ENCODE data around the gene BTG1.
A peak's percentile ranks its signal among the peaks of the same experiment; 100 is the strongest.
"Not testable (repeated sequence)": the region's sequence is repeated elsewhere in the genome, so short reads cannot be mapped to it uniquely, and the experiment has no call there.

The BTG1 gene

GRCh38 chr12:92147491-92147890, 1.8 kb upstream of the BTG1 start:
- DNase-seq = no peak

- no peak for DNase-seq
Measured at GRCh38 chr12:92146497-92147224, 1.0 kb upstream of the BTG1 start.

GRCh38 chr12:92145481-92145730, 240 bp downstream of the BTG1 start:
- no peak for DNase-seq

- no peak for DNase-seq
Measured at GRCh38 chr12:92144631-92145480, 790 bp downstream of the BTG1 start.

GRCh38 chr12:92143686-92144630, 1.7 kb downstream of the BTG1 start:
- peak; percentile 84 for DNase-seq

- no peak for DNase-seq
Measured at GRCh38 chr12:92143258-92143657, 2.4 kb downstream of the BTG1 start.

GRCh38 chr12:92142251-92142926, 3.3 kb downstream of the BTG1 start:
- DNase-seq = no peak

- no peak for DNase-seq
Measured at GRCh38 chr12:92141591-92142121, 4.0 kb downstream of the BTG1 start.

GRCh38 chr12:92140896-92141536, 4.6 kb downstream of the BTG1 start:
- no peak for DNase-seq

- no peak for DNase-seq
Measured at GRCh38 chr12:92140156-92140555, 5.5 kb downstream of the BTG1 start.

GRCh38 chr12:92139634-92140150, 6.0 kb downstream of the BTG1 start:
- DNase-seq = no peak

GRCh38 chr12:92138626-92139025, 7.0 kb downstream of the BTG1 start:
- no peak for DNase-seq

- DNase-seq = no peak
Measured at GRCh38 chr12:92138144-92138543, 7.5 kb downstream of the BTG1 start.

GRCh38 chr12:92136965-92137721, 8.5 kb downstream of the BTG1 start:
- peak; percentile 85 for DNase-seq

GRCh38 chr12:92136026-92136730, 9.5 kb downstream of the BTG1 start:
- no peak for DNase-seq

GRCh38 chr12:92135541-92135940, 10.1 kb downstream of the BTG1 start:
- not testable (repeated sequence) for DNase-seq

GRCh38 chr12:92134638-92135274, 10.9 kb downstream of the BTG1 start:
- peak; percentile 86 for DNase-seq

GRCh38 chr12:92133795-92134637, 11.6 kb downstream of the BTG1 start:
- no peak for DNase-seq

GRCh38 chr12:92133171-92133570, 12.5 kb downstream of the BTG1 start:
- no peak for DNase-seq
